Hypothalamus (tissue), 51 donors: ENCODE data around the gene WDR17.

ENCODE experiments used
- DNase-seq, 51 donors: peaks; one replicate each; lab custom pipeline; 2025; lab: John Stamatoyannopoulos, UW

Gene WDR17

GRCh38 chr4:176065435-176066291 is at the start of gene WDR17:
TSS of gene WDR17 (plus strand) at chr4:176065841. CDS start at chr4:176111581, 45,740 bp downstream.
- DNase-seq = peak; percentile 51 to 96 (median 91)

GRCh38 chr4:176016601-176017000 is 49.0 kb upstream of the WDR17 start:
- no peak for DNase-seq

- DNase-seq = no peak
Observed at GRCh38 chr4:176020481-176021085, 45.1 kb upstream of the WDR17 start.

GRCh38 chr4:176030391-176030790 is 35.2 kb upstream of the WDR17 start:
- DNase-seq = no peak

GRCh38 chr4:176031922-176032321 is 33.7 kb upstream of the WDR17 start:
- DNase-seq = no peak

- no peak for DNase-seq
Observed at GRCh38 chr4:176032454-176032853, 33.2 kb upstream of the WDR17 start.

- peak in 8 of 51 donors; percentile 1 to 78 (median 12) for DNase-seq
Observed at GRCh38 chr4:176034499-176034898, 31.1 kb upstream of the WDR17 start.

GRCh38 chr4:176034936-176035335 is 30.7 kb upstream of the WDR17 start:
- DNase-seq = no peak

- no peak for DNase-seq
Observed at GRCh38 chr4:176036585-176037205, 28.9 kb upstream of the WDR17 start.

- no peak for DNase-seq
Observed at GRCh38 chr4:176038789-176039188, 26.9 kb upstream of the WDR17 start.

- no peak for DNase-seq
Observed at GRCh38 chr4:176042195-176042594, 23.4 kb upstream of the WDR17 start.

GRCh38 chr4:176043838-176044588 is 21.6 kb upstream of the WDR17 start:
- DNase-seq = peak in 13 of 51 donors; percentile 25 to 72 (median 52)

- DNase-seq = peak in 44 of 51 donors; percentile 8 to 84 (median 52)
Observed at GRCh38 chr4:176044589-176044951, 21.1 kb upstream of the WDR17 start.

- no peak for DNase-seq
Observed at GRCh38 chr4:176048631-176049030, 17.0 kb upstream of the WDR17 start.

- DNase-seq = no peak
Observed at GRCh38 chr4:176052744-176053143, 12.9 kb upstream of the WDR17 start.

GRCh38 chr4:176053785-176054184 is 11.9 kb upstream of the WDR17 start:
- DNase-seq = no peak

GRCh38 chr4:176054942-176055341 is 10.7 kb upstream of the WDR17 start:
- no peak for DNase-seq

- DNase-seq = no peak
Observed at GRCh38 chr4:176063718-176064117, 1.9 kb upstream of the WDR17 start.

- no peak for DNase-seq
Observed at GRCh38 chr4:176064539-176064938, 1.1 kb upstream of the WDR17 start.

- peak in 3 of 51 donors; percentile 2 to 13 (median 4) for DNase-seq
Observed at GRCh38 chr4:176066757-176067156, 1.1 kb downstream of the WDR17 start.

GRCh38 chr4:176077561-176077960 is 11.9 kb downstream of the WDR17 start:
- DNase-seq = no peak
